GM12875 (cell line): ENCODE data around the gene NEUROD6.

ENCODE experiments used
- H3K4me3 ChIP-seq: one replicate; pipeline ENCODE4 v1.5.1; 2011; ENCODE audit warnings: low read depth, low read length, control low read depth
- CTCF ChIP-seq: IDR thresholded peaks from 2 replicates; pipeline ENCODE4 v1.5.1; 2011; ENCODE audit warnings: low read depth, mild to moderate bottlenecking, control low read depth, inconsistent platforms, low read length, moderate library complexity, borderline replicate concordance; ENCODE audit not compliant: insufficient read depth

NEUROD6 gene

GRCh38 chr7:31340603-31341002 lies at the start of gene NEUROD6:
NEUROD6 (minus strand) TSS chr7:31340726; CDS start chr7:31339268, 1,458 bp downstream.
- H3K4me3 ChIP-seq, result no peak within 1 kb of the TSS

DNA sequence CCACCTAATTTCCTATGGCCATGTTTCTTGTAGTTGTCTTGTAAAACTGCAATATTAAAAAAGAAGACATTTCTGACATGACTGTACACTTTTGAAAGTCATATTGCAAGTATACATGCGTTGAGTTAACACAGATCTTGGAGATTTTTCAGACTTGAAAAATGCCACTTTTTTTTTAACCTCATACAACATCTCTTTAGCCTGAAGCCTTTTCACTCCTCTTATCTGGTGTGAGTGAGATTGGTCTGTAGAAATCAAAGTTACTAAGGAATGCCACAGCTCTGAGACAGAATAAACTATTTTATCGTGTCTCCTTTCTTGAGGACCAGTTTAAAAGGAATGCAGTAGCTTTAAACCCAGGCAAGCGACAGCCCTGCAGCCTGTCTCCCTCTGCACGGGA lies 43.9 kb upstream of the NEUROD6 start:
- H3K4me3 ChIP-seq, result no peak overlapping the region
- no peak for TF ChIP-seq CTCF

More at GRCh38 chr7:31340603-31341002, at the start of gene NEUROD6:
- TF ChIP-seq CTCF, result no peak

DNA sequence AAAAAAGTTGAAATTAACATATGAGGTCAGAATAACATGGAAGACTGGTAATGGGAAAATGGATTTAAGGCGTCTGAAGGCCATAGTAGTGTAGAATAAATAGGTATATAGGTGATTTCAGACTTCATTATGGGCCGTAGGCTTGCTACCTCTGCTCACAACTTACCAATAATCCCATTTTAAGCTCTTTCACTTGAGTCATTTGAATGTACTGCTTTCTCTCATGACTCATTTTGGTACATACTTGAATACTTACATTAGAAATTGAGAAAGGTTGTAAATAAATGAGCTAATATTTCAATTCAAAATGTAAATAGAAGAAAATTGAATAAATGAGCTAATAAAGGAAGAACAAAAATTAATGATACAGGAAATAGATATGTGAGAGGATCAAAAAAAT lies 42.2 kb upstream of the NEUROD6 start:
- no peak for TF ChIP-seq CTCF
- H3K4me3 ChIP-seq, result no peak overlapping the region

GRCh38 chr7:31373337-31374289 lies 33.1 kb upstream of the NEUROD6 start:
- no peak overlapping the region for H3K4me3 ChIP-seq
- peak; percentile 70 for TF ChIP-seq CTCF

DNA sequence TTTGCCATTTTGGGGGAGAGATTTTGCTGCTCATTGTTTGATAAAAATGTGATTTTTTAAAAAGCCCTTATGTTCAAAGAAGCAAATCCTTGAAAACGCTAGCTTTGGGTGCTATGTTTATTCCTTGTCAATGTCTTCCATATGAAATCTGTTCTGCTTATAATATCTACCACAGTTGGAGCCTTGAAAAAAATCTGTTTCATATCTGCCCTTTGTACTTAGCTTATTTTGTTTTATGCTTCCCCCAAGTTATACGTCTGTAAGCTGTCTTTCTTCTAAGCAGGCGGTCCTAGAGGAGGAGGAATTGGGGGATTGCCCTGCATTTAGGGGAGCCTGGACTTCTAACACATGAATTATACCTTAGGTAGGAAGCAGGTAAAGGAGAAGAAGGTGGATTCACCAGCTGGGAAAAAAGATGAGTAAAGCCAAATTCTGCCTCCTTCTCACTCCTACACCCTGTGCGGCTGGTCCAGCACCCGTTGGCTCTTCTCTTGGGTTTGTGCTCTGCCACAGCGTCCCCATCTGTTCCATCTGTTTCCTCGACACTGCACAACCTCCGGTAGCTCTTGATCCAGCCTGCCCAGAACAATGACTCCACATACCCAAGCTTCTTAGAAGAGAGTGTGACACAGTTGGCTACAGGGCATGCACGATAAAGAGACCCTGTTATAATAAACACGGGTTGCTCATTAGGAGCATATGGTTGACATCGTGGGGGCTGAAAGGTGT lies 31.9 kb upstream of the NEUROD6 start:
- no peak for TF ChIP-seq CTCF
- H3K4me3 ChIP-seq, result no peak overlapping the region

- no peak for TF ChIP-seq CTCF
- no peak overlapping the region for H3K4me3 ChIP-seq
Observed at GRCh38 chr7:31371621-31372020, 31.1 kb upstream of the NEUROD6 start.
